SK-MEL-5 (cell line): Measurements from ENCODE around the gene FAM219A. TPM values are rescaled to one million over a fixed set of nuclear protein-coding genes. Genes with fewer than 3 reads are reported as not detected.
A peak's percentile ranks its signal among the peaks of the same experiment; 100 is the strongest.
"Not testable (repeated sequence)": the region's sequence is repeated elsewhere in the genome, so short reads cannot be mapped to it uniquely, and the experiment has no call there.

ENCODE experiments used
- DNase-seq: peaks from one replicate; pipeline ENCODE4 v3.0.0-alpha.2; 2016; ENCODE audit warnings: low read depth, low spot score
- in situ Hi-C: cut with HindIII; loops from 2 replicates; pipeline ENCODE4 v1.10.0; 2016; ENCODE audit warnings: low sequenced_read_pairs, high pct_unique_total_duplicates, low pct_unique_long_range_greater_than_20kb
- total RNA-seq: library from RNA; depleted of rRNA; stranded (reverse); fragments of >200 nt; shearing (Covaris generic); gene quantifications from 2 replicates; pipeline ENCODE4 v1.2.3, GENCODE V29; 2014

Gene FAM219A
- total RNA-seq, 1 experiment from 2014 or later, result 8.2 TPM

DNA sequence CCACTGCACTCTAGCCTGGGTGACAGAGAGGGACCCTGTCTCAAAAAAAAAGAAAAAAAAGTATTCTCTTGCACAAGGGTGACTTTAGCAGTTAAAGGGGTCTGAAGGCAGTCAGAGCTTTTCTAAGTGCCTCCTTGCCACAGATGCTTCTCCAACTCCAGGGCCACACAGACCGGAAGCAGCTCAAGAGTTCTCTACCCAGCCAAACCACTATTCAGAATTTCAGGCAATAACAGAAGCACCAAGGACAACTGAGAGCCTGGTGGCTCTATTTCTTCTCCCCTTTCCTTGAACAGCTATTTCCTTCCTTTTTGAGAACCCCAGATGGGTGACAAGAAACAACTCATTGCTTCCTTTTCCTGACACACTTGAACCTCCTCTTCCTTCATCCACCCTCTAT is 2.2 kb downstream of the FAM219A start:
- no peak for DNase-seq
- in situ Hi-C loops, result no loop called here

DNA sequence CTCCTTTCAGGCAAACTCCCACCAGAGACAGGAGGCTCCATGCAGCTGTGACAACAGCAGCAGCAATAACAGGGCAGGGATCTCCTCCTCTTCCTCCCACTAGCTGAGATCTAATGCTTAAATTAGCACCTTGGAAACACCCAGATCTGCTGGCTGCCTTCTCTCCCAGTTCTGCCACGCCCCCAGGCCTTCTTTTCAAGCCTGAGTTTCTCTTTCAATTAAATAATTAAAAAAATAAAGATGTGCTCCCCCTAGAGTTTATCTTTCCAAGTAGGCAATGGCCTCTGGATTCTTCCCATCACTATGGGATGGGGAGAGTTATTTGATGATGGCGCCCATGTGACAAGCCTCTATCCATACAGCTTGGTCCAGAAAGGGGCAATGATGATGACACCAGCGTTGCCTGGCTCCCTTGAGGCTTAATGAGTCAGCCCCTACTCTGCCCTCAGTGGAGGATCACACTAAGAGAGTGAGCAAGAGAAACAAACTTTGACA is 3.8 kb downstream of the FAM219A start:
- in situ Hi-C loops, result no loop called here
- DNase-seq, result peak; percentile 75

DNA sequence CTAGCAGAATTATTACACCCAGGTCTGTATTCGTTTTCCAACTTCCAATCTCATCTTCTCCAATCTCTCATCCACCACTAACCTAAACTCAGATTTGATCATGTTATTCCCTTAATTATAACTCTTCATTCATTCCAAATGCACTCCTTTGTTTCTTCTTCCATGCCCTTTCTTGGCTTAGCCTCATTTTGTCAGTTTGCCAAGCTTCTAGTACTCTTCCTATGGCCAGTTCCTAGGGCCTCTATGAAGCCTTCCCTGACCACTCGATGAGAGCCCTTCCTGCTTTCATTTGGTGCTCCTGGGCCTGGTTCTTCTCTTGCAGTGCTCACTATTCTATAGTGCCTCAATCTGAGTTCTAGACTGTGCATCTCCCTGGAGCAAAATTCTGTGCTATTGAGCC is 5.8 kb downstream of the FAM219A start:
- no peak for DNase-seq
- in situ Hi-C loops, result no loop called here

GRCh38 chr9:34451545-34451944 is 6.8 kb downstream of the FAM219A start:
- in situ Hi-C loops, result no loop called here
- DNase-seq, result no peak

- DNase-seq, result no peak
- in situ Hi-C loops, result no loop called here
These were observed 7.2 kb downstream of the FAM219A start for GRCh38 chr9:34451135-34451534.

DNA sequence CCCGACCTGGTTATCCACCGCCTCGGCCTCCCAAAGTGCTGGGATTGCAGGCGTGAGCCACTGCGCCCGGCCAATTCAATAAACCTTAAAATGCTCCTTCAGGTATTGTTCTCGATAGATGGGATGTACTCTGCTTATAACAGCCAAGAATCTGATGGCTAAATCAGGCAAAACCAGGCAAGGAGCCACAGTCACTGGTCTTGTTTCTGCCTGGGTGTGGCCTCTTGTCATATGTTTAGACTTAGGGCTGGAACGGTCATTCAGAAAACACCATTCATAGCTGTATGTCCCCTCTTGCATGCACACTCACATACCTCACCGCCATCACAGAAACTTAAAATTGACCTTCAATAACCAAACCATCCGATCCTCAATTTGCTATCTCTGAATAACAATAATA is 7.7 kb downstream of the FAM219A start:
- no peak for DNase-seq
- in situ Hi-C loops, result no loop called here

DNA sequence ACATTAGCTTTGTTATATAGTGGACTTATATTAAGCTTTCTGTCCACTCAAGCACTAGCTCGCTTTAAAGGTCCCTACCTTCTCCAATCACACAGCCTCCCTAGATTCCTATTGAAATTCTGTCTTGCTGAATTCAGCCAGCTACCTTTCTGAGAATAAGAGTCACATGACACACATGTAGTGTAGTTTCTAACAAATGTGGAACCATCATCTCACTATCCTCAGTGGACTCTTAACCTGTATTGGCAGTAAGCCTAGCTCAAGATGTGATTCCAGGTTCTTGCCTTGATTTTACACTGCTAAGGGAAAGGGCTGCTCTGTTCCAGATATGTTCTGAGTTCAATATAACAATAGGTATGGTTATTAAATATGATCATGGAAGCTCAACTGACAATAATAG is 11.4 kb downstream of the FAM219A start:
- DNase-seq, result no peak
- in situ Hi-C loops, result no loop called here

- DNase-seq, result peak; percentile 72
- in situ Hi-C loops, result no loop called here
These were observed 11.9 kb downstream of the FAM219A start for GRCh38 chr9:34446468-34446891.

DNA sequence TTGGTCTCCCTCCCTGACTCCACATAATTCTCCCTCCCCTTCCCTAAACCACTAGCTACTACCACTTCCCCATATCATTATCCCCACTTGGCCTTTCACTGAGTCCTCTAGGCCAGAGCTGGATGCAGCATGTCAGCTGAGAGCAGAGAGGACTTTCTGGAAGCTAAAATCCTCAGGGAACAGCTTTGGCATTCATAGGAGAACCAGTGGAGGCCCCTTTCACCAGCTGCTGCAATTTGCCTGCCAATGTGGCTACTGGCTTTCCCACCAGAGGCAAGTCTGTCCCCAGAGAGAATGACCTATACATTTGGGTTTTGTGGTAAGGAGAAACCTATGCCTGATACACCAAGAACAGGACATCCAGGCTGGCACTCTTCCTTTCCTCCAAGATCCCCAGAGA is 14.4 kb downstream of the FAM219A start:
- DNase-seq, result peak; percentile 2
- in situ Hi-C loops, result no loop called here

DNA sequence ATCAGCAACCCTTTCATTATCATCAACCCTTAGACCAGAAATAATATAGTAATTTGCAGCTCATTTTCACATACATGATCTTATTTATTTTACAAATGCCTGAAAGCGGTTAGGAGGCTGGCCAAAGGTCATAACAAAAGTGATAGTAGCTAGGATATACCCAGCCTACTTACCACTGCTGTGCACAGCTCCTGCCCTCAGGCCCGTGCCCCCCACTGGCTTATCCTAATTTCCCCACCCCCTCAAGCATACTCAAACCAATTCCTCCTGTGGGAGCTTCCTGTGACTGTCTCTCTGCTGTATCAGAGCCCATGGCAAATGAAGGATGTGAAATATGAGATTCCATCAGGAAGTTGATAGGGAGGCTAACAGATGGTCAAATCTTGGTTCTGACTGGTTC is 14.8 kb downstream of the FAM219A start:
- in situ Hi-C loops, result no loop called here

DNA sequence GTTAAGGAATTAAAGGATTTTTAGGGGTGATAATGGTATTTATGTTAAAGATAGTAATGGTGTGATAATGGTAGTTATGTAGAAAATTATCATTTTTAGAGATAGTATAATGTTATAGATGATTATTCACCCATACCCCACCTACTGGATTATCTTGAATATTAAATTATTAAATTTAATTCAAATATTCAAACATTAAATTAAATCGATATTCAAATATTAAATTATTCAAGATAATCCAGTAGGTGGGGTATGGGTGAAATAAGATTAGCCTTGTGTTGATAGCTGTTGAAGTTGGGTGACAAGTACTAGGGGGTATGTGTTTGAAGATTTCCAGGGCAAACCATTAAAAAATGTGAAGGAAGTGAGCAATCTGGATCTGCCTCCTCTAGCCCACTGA is 15.6 kb downstream of the FAM219A start:
- no peak for DNase-seq
- in situ Hi-C loops, result no loop called here

More for the DNA sequence above, 14.8 kb downstream of the FAM219A start:
- no peak for DNase-seq

DNA sequence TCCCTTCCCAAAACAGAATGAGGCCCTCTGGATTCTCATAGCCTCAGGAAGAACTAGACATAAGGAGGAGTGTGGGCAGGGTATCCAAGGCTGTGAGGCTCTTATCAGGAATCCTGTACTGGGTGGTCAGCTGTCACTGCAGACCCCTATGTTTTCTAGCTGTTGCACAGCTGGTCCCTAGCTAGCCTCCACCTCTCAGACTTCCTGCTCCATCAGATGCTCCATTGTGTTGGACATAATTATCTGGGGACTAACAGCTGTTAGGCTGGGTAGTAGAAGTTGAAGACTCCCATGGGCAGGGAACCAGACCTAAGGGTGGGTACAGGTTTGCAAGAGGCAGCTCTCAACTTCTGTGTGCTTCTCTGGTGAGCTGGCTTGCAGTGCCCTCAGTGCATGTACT is 18.4 kb downstream of the FAM219A start:
- in situ Hi-C loops, result no loop called here

DNA sequence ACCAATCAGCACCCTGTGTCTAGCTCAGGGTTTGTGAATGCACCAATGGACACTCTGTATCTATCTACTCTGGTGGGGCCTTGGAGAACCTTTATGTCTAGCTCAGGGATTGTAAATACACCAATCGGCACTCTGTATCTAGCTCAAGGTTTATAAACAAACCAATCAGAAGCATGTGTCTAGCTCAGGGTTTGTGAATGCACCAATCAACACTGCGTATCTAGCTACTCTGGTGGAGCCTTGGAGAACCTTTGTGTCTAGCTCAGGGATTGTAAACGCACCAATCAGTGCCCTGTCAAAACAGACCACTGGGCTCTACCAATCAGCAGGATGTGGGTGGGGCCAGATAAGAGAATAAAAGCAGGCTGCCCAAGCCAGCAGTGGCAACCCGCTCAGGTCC is 19.9 kb downstream of the FAM219A start:
- DNase-seq, in situ Hi-C loops: not testable (repeated sequence)

More for the DNA sequence above, 18.4 kb downstream of the FAM219A start:
- DNase-seq, result no peak

DNA sequence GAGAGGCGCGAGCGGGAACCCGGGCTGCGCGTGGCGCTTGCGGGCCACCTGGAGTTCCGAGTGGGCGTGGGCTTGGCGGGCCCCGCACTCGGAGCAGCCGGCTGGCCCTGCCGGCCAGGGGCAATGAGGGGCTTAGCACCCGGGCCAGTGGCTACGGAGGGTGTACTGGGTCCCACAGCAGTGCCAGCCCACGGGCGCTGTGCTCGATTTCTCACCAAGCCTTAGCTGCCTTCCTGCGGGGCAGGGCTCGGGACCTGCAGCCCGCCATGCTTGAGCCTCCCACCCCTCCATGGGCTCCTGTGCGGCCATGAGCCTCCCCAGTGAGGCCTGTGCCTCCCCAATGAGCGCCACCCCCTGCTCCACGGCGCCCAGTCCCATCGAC is 20.5 kb downstream of the FAM219A start:
- in situ Hi-C loops, DNase-seq: not testable (repeated sequence)

DNA sequence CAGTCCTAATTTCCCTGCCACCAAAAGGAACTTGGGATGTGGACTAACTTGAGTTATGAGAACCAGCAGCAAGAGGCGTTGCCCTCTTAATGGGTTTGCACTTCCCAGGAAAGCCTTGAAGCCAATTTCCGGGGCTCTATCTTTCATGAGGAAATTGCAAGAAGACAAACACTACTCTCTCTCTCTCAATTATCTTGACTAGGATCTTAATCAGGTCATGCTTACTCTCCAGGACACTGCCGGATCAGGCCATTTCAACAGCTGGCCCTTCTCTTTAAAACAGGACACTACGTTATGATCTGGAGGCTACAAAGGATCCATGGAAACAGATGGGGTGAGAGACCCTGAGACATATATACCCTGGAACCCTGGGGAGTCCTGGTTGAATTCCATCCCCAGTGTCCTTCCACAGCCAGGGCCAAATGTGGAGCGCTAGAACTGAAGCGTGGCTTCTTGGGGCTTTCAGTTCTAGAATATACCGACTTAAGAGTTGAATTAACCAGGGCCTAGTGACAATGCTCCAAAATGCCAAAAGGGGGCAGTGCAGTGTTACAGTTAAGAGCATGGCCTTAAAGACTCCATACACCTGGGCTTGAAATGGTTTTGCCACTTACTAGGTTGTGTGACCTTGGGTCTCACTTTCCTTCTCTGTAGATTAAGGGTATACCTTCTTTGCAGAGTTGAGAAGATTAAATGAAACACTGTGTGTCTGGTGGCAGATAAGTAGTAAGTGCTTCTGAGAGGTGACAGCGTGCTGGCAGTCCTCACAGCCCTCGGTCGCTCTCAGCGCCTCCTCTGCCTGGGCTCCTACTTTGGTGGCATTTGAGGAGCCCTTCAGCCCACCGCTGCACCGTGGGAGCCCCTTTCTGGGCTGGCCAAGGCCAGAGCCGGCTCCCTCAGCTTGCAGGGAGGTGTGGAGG is 21.1 kb downstream of the FAM219A start:
- in situ Hi-C loops, result no loop called here

DNA sequence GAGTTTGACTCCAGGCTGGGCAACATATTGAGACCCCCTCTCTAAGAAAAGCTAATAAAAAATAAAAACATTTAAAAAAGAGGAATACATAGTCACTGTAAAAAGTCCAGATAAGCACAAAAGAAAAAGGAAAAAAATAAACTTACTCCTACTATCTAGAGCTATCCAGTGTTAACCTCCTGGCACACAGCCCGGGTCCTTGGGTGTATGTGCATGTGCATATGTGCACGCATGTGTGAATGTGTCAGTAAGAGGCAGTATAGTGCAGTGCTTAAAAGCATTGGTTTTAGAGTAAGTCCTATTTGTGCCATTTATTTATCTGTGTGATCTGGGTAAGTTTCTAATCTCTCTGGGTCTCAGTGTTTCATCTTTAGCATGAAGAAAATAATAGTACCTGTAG is 26.7 kb downstream of the FAM219A start:
- DNase-seq, result no peak
- in situ Hi-C loops, result no loop called here

More for the DNA sequence above, 21.1 kb downstream of the FAM219A start:
- DNase-seq, result peak; percentile 73

GRCh38 chr9:34430843-34431437 is 27.4 kb downstream of the FAM219A start:
- DNase-seq, result peak; percentile 40
- in situ Hi-C loops, result no loop called here

DNA sequence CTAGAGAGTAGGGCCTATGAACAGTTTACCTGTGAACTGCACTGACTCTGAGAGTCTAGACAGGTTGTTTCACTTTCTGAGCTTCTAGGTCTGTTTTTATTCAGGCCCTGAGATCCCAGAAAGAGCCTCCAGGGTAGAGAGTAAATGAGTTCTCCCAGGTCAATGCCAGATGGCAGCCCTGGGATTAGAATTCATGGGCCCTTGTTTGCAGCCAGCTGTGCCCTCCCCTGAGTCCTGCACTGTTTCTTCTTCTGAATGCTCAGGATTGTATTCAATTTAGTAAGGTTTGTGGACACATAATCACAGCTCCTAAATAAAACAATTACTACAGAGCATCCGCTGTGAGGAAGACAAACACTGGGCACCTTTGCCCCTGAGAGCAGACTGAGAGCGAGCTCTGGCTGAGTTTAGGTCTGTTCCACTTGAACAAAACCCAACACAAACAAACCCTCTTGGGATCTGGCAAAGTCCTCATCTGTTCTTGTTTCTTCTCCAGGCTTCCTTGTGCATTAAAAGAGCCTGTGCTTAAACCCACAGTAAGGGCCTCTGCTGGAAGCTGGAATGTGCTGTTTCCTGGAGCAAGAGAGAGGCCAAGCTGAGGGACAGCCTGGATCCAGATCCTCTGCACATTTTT is 29.9 kb downstream of the FAM219A start:
- in situ Hi-C loops, result no loop called here
- no peak for DNase-seq
